Left hindlimb (tissue), 1 donor: ENCODE measurements around the gene CMSS1.

Source experiments
- DNase-seq: peaks from one replicate; pipeline ENCODE4 v3.0.0-alpha.2; 2018

The CMSS1 gene

DNA sequence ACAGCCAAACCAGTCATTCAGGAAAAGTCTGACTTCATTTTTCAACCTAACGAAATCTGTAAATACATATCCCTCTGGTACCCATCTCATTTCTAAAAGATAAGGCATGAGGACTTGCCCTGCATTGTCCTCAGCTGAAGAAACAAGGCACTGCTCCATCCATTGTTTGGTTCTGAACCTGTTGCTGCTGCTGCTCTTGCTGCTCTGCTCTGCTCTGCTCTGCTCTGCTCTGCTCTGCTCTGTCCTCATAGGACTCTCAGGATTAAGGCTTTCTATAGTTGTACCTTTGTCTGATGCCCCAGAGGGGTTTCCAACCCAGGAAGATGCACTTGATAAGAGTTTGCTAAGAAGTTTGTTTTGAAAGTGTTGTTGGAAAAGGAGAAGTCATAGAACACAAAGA, 38.2 kb downstream of the CMSS1 start:
- no peak for DNase-seq

DNA sequence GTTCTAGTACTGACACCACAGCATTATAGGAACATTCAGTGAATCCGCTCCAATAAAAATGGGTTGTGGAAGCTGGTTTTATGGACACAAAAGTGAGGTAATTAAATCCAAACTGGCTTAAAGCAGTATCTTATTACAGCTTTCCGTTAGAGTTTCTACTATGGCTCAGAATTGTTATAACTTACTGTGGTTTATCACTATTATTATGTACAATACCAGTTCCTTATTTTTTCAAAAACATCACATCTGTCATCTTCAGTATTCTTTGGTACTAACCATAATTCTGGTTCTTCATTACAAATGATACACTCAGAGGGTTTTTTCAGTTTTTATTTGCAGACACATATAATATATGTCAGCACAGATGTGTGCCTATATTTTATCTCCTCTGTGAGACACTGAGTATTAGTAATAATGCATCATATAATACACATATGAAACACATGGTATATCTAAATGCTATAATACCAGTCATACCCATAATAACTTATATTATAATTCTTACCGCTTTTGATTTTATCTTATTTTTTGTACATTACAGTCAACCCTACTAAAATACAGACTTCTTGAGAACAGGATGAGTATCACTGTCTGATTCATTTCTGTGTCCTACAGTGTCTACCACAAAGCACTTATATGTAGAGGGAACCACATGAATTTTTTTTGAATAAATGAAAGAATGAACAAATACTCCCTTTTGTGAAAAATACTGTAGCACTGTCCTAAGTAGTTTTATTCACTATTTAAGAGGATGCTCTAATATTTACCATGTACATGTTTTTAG, 39.0 kb downstream of the CMSS1 start:
- DNase-seq = no peak

DNA sequence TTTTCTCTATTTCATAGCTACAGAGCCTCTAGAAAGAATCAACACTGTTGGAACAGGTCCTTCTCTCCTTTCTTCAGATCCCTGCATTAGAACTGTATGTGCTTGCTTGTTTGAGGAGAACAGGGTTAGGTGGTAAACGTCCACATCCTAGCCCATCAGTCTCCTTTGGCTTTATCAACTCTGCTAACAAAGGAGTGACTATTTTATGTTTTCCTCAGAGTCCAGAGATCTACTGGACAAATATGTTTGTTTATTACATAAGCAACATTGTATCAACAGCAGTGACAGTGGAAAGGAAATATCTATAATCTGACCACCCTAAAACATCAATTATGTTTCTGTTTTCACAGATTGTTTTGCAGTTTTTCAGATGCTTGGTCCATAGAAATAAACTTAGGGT, 39.6 kb downstream of the CMSS1 start:
- no peak for DNase-seq

DNA sequence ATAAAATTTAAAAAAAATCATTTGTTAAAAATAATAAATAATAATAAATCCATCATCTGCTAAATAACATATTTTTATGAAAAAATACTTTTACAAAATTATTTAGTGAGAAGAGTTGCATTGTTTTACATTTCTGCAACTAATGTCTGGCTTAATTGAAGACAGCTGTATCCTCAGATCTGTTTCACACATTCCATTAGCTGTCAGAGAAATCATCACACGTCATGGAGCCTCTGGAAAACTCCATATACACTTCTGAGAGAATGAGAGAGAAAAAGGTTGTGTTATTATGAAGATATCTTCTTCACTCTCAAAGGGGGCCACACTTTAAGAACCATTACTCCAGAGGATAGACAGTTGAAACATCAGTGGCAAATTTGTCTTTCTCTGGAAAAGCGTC, 40.8 kb downstream of the CMSS1 start:
- DNase-seq = no peak

DNA sequence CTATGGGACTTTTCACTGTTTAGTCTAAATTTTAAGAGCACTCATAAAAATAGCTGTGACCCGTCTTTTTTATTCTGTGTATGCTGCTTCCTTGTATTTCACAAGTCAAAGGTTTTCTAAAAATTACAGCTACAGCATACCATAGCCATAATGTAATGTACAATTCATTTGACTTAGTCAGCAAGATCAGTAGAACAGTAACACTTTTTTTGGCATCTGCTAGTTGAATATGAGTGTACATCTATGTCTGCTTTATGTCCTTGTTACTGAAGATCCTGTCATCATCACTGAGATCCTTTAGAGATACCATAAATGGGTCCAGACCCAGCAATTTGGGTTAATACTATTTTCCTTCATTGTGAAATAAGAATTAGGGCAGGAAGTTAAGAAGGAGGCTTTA, 42.2 kb downstream of the CMSS1 start:
- DNase-seq = no peak

DNA sequence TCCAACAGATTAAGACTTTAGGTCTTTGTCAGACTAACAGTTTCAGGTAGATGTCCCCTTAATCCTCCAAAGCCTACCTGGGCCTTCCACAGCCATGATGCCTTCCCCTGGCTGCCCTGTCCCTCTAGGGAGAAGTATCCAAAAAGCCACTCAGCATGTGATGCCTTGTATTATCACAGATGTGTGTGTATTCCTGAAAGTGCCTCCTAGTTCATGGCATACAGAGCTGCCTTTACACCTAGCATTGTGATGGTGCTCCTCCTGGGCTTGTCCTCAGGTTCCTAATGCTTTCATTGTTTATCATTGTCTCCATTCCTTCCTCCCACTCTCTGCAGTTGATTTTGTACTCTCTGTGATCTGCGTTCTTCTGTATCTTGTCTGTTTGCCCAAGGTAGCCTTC, 43.6 kb downstream of the CMSS1 start:
- no peak for DNase-seq

DNA sequence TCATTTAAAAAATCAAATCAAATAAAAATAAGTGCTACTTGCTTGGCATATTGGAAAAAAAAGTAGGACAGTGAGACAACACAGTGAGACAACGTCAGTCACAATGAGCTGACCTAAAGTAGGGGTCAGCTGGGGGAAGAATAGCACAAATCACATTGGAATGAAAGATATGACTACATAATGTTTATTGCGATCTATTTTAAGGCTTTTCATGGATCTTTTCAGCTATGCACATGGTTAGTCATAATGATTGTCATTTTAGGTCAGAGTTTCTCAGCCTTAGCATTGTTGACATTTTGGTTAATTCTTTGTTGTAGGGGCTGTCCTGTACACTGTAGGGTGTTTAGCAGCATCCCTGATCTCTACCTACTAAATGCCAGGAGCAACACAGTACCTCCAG, 44.5 kb downstream of the CMSS1 start:
- no peak for DNase-seq

DNA sequence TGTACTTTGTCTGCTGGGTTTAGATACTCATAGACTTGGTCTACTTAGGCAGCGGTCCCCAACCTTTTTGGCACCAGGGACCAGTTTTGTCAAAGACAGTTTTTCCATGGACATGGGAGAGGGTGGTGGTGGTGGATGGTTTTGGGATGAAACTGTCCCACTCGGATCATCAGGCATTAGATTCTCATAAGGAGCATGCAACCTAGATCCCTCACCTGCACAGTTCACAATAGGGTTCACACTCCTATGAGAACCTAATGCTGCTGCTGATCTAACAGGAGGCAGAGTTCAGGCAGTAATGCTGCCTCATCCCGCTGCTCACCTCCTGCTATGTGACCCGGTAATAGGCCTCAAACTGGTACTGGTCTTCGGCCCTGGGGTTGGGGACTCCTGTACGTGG, 45.3 kb downstream of the CMSS1 start:
- no peak for DNase-seq

DNA sequence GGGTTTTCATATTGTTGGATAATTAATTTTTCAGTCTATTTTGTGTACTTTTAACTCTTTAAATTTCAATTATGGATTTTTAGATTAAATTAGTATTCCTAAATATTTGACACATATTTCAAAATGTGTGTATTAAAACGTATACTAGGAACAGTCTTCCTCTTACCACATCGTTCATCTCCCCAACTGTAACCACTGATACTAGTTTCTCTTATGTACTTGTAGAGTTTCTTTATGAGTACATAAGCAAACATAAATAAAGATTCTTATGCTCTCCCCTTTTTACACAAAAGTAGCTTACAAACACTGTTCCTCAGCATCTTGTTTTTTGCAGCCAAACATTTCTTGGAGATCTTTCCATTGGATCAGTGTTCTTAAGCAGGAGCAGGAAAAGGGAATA, 45.9 kb downstream of the CMSS1 start:
- no peak for DNase-seq

DNA sequence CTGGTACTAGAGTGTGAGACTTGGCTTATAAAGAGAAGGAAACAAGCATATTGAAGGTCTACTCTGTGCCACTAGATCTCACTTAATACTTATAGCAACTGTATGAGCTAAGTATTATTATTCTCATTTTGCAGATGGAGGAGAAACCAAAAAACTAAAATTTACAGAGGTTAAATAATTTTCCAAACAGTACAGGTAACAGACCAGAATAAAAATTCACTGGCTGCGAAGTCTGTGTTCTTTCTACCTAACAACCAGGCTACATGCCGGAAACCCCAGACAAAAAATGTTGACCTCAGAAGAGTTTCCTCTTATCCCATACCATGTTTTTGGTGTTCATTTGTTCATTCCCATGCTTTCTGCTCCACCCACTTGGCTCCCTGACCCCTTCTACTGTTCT, 46.6 kb downstream of the CMSS1 start:
- DNase-seq = no peak

DNA sequence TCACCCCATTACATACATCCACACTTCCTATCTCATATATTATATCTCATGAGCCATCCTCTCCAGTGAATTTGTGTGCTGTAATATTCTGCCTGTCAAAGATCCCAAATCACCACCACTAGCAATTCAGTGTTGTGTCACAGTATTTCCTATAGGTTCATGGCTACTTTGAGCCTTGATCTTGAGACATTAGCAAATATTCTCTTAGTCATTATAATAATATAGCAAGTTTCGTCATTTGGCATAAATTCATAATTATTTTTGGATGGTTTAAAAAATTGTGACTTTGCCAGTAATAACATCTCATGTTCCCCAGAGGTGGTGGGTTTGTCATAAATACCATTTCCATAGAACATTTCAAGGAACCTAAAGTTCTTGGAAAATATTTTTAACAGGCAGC, 47.7 kb downstream of the CMSS1 start:
- no peak for DNase-seq

DNA sequence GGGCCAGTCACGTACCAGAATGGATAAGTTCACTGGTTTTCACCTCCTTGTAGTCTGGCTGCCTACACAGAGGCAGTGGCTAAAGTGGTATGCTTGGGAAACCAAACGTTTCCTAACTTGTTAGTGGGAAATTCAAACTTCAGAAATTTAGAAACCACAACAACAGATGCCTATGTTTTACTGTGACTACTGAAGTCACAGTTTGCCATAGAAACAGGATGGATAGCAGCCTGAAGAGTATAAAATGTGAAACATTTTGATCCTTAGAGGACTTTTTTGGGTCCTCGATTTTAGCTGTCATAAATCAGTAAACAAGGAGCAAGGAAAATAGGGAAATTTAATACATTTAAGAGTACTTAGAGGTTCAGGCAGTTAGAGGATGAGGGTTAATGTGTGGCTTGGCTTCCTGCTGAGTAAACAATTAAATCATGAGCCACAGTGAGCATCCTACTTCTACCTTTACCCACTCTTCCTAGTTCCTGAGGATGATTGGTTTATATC, 48.6 kb downstream of the CMSS1 start:
- DNase-seq = no peak

DNA sequence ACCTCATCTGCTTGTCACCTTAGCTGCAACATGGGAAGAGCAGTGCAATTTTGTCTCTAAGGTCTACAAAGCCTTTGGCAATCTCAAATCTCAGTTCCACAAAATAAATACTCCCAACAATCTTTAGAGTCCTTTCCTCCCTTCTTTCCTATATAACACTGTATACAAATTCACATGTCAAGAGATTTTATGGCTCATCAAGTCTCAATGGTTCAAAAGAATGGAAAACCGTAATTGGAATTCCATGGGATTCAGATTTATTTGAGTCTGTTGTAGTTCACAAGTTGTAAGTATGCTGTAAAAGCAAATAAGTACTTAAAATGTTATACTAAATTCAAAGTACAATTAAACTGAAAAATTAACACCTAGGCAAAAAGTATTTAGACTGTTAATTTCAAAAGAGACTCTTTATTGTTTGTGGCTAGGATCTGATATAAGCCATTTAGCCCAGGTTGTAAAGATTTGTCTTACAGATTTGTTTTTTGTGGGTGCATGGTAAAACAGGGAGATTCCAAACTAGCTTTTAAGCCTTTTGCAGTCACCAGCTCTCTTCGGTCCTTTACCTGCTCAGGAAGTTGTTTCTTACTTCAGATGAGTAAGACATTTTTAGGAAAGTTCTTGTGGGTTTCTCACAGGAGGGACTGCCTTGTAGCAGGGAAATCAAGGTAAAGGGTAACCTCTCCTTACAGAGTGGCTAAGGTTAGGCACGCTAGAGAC, 50.1 kb downstream of the CMSS1 start:
- no peak for DNase-seq

DNA sequence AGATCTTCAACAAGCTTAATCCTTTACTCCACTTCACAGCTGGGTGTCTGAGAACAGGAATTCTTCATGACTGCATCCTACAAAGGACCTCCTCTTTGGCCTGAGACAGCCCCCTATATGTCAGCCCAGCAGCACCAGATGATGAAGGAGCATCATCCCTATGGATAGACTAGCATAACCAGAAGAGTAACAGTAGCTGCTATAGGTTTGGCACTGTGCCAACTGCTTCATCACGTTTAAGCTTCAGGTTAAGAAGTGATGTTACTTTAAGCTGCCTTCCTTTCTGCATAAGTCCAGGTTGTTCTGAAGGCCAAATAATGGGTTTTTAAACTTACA, 50.6 kb downstream of the CMSS1 start:
- no peak for DNase-seq

DNA sequence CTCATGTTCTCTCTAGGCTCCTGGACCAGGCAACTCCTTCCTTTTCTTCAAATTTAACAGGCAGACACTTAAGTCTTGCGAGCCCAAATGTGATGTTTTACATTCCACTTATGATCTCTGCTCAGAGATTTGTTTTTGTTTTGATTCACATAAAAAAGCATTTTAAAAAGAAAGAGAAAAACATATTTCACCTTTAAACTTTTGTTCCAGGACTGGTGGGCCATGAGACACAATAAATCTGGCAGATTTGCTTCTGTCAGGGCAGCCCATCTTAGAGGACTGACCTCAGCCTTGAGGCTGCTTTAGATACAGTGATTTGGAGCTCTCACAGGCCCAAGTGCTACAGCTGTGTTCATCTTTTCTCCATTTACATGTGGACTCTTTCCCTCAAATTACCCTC, 52.0 kb downstream of the CMSS1 start:
- DNase-seq = no peak

DNA sequence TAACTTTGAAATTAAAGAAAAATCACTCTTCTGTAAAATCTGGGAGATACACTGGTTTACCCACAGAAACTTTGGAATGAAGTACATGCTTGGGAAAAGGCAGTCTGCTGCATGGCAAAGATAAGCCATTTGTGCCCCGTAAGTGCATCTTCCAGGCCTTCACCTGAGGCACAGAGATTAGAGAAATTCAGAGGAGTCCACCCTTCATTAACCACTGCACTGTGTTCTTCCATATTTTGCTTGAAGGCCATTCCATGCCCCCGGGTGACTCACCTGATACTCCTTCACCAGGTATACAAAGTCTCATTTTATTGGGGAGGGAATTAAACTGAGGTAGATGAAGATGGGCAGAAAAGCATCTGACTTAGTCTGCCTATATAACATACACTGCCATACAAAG, 53.0 kb downstream of the CMSS1 start:
- DNase-seq = no peak

DNA sequence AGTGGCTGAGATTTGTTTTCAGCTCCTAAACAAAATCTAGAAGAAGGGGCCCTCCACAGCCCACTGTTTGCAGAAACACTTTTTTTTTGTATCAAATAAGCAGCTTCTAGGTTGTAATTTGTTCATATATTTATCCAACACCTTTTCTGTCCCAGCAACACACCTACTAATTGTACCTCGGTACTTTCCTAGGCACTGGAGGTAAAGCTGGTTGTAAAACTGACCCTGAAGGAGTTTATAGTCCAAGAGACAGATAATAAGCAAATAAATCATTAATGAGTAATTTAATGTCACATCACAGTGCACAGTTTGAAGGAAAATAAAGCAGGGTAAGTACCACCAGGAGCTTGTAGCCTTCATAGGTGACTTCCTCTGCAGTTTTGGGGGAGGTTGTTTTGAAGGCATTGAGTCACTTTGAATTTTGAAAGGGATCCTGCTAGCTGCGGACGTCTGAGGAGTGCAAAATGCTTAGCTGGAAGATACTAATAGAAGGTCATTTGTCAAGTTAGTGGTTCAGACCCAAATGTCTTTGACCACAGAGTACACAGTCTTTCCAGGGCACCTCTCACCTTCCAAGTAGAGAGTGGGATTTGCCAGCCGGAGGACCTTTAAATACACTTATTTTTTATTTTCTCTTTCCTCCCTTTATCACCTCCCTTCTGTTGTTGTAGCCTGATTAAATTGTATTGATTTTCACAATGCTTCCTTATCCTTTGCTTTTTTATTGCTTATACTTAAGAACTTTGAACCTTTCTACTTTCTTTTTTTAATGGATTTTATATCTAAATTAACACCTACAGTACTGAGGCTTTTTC, 53.8 kb downstream of the CMSS1 start:
- DNase-seq = no peak

DNA sequence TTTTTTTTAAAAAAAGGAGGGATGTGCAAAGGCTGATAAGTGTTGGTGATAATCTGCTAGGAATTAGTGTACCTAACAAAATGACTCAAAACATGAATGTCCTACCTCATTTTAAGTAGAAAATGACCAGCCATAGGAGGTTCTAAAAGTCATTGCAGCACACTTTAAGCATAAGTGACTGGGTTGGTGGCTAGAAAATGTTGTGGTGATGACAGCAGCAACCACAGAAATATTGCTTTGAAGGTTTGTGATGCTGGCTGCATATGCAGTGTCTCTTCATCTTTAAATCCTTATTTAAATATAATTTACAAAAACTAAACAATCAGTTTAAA, 55.2 kb downstream of the CMSS1 start:
- no peak for DNase-seq

DNA sequence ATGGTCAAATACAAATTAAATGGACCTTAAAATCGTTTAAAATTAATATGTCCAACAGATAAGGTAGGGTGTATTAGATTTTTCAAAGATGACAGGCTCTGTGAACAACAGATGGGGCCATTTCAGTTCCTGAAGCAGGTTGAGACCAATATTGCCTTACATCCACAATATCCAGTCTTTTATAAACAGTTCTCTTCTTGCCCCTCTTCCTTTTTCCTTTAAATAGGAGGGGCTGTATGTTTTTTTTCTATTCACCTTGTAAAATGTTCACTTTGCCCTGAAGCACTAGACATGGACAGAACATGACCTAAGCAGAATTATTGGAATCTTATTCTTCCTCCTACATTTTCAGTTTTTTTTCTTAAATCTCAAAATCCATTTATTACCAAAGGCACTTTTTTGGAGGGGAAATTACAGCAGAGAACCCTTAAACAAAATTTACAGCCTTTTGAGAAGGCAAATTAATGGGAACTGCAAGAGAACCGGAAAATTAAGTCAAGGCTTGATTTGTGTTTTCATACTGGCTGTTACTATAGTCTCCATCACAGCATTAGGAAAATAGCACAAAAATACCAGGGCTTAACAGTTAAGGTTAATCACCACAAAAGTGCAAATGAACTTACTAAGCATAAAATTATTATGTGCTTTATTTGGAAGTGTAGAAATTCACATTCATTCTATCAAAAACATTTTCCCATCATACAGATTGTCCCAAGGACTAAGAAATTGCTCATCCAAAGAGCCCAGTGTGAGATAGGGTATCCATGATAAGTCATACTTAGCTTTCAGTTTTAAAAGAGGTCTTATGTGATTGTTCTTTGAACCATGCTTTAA, 55.8 kb downstream of the CMSS1 start:
- no peak for DNase-seq

DNA sequence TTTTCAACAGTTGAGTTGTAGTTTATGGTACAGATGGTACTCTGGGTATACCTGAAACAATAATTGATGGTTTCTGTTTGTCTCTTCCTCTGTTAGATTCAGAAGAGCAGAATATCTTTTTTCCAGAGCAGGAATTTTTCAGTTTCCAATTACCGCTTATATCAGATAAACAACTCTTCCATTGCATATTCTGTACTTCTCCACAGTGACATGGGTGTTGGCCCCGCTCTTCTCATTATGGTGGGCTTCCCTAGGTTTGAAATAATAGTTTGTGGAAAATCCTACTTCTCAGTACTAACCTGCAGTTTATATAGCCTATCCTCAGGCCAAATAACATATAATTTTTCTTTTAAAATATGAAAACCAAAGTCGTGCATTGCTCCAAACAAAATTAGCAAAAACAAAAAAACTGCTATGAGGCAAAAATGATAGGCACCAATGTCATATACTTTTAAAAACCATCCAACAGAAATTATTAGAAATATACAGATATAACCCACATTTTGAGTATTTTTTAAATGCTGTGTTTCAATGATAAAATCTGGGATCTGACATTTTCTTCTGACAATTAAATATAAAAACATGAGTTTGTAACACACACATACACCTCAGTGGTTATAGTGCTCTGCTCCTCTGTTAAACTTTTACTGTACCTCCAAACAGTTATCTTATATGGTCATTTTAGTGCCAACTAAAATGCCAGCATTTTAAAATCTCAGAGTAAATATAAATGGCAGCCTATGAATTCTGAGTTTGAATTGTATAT, 56.8 kb downstream of the CMSS1 start:
- no peak for DNase-seq

DNA sequence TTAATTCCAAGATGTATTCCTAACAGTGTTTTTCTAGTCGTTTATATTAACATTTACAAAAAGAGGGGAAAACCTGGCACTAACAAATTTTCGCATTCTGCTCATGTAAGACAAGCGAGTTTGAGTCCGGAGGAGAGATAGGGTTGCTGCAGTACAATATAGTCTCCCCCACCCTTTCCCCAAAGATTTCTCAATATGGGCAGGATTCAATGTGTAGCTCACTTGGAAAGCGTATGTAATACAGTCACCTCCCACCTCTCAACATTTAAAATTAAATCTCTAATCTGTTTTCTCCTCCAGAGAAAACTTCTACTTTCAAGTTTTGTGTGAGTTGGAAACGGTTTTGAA, 57.9 kb downstream of the CMSS1 start:
- DNase-seq = no peak
